Inflammatory macrophage (primary cell): ENCODE measurements around the gene SORCS2.

Experiments
- DNase-seq, 2 donors: peaks; one replicate each; pipeline ENCODE4 v3.0.0-alpha.2; 2020 to 2022

The SORCS2 gene

DNA sequence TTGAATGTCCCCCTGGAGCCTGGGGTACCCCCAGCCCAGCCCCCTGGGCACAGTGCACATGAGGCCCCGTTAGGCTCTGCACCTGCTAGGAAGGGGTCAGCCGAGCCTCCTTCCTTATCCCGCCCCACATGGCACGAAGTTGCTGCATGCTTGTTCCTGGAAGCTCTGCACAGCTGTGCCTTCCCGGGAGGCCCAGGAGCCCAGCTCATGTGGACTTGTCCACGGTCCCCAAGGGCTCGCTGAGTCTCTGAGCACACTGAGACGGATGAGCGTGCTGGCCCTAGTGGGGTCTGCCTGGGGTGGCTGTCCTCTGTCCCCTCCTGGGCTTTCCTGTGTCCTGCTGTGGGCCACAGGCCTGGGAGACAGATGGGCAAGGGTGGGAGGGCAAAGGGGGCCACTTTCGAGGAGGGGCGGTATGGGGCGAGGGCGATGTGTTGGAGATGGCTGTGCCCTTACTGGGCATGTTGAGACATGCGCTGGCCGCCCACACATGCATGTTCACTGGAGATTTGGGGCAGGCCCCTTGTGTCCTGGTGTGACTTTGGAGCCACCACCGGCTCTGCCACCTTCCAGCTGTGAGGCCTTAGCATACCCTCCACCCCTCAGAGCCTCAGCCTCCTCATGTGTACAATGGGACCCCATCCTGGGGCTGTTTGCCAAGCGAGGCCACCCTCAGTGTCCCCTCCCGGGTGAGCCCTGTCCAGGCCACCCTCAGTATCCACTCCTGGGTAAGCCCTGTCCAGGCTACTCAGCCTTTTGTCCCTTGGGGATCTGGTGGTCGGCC, 509.7 kb downstream of the SORCS2 start:
- no peak for DNase-seq

DNA sequence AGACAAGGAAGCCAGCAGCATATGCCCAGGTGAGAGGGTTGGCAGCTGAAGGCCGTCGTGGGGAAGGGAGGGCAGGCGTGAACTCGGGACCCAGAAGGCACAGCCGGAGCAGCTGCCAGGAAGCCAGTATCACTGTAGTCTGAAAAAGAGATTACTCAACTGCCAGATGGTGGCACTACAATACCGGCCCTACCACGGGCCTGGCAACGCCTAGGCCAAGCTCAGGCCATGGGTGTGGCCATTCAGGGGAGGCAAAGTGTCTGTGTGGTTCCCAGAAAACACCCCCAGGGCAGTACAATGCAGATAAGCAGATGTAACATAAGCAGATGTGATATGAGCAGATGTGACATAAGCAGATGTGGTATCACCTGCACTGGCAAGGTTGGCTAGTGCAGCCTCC, 511.4 kb downstream of the SORCS2 start:
- DNase-seq: no peak

DNA sequence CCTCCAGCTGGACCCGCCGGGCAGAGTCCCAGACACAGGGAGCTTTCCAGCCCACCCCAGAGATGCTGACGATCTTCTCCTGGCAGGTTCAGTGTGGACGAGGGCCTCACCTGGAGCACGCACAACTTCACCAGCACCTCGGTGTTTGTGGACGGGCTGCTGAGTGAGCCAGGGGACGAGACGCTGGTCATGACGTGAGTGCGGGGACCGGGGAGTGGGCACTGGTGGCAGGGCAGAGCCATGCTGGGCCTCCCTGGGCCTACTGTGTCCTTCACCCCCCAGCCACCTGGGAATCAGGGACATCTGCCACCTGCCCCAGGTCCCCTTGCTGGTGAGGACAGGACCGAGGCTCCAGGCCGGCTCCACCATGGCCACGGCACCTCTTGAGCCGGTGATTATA, 511.8 kb downstream of the SORCS2 start:
- DNase-seq: no peak

DNA sequence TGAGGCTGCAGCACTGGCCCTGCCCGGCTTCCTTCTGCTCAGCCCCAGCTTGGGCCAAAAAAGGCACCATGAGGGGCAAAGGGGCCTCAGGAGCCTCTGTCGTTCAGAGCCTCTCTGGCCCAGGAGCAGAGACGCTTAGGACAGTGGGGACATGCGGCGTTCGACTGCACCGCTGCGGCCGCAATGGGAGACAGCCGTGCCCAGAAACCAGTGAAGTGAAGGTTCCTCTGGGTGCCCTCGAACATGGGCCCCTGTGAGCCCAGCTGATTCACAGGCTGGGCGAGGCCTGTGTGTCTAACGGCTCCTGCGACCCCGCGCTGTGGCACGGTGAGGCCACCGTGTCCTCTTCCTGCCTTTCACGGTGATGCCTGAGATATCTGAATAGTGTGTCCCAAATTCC, 512.3 kb downstream of the SORCS2 start:
- DNase-seq: no peak

DNA sequence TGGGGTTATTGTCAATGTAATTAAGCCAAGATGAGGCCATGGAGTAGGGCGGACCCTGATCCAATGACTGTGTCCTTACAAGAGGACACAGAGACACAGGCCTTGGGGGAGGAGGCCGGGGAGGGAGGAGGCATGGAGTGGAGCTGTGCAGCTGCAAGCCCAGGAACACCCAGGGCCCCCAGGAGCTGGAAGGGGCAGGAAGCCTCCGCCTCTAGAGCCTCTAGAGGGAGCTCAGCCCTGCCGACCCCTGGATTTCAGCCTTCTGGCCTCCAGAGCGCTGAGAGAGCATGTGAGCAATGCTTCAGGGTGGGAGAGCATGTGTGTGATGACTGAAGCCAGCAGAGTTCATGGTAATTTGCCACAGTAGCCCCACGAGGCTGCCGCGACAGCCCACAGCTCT, 512.7 kb downstream of the SORCS2 start:
- DNase-seq: no peak

DNA sequence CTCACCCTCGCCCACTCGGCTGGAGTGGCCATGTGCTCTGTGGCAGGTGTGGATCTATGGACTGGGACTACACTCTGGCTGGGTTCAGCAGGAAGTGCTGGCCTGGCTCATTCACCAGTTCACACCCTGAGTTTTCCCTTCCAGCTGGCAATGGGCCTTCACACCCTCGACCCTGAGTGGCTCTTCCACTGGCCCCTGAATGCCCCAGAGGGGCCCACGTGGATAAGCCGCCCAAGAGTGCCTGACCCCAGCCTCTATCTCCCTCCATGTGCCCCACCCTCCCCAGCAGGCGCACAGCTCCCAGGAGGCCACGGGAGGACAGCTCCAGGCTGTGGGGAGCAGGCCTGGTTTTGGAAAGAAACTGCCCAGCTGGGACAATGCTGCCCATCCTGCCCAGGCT, 513.3 kb downstream of the SORCS2 start:
- no peak for DNase-seq

DNA sequence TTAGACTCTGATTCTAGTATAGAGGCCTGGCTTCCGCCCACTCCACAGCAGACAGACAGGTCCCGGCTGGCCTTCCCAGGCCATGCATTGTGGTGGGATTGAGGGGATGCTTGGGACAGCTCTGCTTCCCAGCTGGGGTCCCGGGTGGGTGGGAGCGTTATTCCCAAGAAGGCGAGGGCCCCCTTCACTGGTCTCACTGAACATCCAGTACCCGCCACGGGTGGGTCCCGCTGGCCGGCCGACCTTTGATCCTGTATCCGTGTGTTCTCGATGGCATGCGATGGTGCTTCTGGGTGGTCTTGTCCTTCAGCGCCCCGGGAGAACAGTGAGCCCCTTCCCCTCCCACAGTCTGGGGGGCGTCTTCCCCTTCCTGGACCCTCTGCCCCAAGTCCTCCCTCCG, 515.9 kb downstream of the SORCS2 start:
- no peak for DNase-seq

DNA sequence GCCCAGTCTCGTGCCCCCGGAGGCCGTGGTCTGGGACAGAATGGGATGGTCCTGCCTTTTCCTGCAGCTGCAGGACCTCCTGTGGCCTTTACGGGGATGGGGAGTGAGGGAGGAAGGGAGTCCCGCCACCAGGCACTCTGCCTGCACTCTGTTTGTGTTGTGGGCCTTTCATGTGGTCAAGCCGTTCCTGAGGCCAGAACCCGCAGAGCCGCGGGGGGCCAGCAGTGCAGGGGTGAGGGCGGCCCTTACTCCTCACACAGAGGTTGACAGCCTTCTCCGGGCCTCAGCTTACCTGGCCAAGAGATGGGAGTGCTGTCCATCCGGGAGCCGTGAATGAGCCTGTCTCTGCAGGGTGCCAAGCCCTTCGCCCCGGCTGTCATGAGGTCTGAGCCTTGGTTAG, 516.6 kb downstream of the SORCS2 start:
- no peak for DNase-seq

DNA sequence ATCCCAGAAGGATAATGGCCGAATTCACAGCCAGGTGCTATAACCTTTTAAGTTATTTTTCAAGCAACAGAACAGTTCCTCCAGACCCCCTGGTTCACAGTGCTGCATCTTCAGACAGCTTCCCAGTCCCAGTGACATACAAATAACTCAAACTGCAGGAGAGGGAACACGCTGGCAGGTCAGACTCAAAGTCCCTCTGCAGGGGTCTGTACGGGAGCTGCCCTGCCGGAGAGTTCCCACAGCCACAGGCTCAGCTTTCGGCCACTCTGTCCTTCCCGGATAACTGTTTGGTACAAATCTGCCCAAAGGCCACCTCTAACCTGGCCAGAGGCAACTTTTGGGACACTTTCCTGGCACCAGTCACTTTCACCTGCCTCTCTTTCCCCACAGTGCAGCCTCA, 517.1 kb downstream of the SORCS2 start:
- no peak for DNase-seq

DNA sequence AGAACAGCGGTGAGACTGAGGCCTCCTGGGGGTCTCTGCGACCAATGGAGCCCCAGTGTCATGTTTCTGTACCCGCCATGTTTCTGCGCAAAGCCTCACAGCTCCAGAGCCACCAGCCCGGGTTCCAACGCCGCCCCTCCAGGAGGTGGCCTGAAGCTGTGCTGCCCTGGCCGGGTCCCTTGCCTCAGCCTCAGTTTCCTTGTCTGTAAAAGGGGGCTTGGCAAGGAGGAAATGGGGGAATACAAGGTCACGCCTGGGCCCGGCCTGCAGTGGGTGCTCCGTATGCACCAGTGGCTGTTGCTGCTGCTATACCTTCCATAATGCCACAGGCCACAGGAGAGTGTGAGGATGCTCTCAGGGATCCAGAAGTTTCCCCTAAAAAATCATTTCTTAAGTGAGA, 517.8 kb downstream of the SORCS2 start:
- no peak for DNase-seq

DNA sequence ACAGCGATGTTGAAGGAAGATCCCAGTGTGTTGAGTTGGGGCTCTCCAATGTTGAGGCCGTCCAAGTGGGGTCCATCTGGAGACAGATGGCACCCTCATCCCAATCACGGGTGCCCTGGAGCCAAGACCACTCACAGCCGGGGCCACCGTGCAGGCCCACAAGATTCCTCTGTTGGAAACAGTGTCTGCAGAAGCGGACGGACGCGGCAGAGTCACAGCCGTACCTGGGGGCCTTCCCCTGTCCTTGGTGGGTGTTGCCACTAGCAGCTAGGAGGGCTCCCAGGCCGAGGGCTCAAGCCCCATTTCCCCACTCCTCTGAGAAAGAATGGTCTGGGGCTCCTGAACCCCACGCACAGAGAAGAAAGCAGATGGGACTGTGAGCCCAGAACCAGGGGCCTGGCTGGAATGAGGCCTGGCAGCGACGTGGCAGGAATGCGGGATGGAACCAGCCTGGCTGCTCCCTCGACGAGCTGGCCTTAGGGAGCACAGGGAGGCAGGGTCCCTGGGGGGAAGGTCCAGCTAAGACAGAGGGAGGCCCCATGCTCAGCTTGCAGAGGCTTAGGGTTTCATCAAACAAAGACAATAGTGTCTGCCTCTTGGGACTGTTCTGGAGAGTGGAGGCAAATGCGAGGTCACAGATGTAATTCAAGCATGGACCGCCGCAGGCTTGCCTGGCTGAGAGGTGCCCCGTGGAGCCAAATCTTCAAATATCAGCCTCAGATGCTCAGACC, 518.4 kb downstream of the SORCS2 start:
- DNase-seq: no peak

DNA sequence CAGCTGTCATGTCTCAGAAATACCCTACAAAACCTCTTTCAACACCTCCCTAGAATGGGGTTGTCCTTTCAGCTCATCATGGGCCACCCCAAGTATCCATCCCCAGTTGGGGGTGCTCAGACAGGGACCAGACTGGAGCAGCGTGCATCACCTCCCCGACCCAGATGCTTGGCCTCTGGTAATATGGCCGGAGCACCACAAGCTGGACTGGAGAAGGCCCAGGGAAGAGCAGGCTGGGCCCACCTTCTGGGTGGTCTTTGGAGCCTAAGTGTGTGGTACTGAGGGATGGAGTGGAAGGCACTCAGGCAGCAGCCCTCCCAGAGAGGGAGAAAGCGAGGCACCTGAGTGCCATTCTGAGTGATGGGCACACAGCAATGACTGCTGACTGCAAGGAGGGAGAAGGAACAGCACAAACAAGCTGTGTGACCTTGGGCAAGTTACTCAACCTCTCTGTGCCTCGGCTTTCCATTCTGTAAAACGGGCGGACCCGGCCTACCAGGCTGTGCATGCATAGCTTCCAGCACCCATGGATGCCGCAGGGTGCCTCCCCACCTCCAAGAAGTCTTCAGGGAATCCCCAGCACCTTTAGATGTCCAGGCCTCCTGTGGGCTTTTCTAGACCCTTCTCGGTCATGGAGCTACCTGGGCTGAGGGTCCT, 519.1 kb downstream of the SORCS2 start:
- no peak for DNase-seq

DNA sequence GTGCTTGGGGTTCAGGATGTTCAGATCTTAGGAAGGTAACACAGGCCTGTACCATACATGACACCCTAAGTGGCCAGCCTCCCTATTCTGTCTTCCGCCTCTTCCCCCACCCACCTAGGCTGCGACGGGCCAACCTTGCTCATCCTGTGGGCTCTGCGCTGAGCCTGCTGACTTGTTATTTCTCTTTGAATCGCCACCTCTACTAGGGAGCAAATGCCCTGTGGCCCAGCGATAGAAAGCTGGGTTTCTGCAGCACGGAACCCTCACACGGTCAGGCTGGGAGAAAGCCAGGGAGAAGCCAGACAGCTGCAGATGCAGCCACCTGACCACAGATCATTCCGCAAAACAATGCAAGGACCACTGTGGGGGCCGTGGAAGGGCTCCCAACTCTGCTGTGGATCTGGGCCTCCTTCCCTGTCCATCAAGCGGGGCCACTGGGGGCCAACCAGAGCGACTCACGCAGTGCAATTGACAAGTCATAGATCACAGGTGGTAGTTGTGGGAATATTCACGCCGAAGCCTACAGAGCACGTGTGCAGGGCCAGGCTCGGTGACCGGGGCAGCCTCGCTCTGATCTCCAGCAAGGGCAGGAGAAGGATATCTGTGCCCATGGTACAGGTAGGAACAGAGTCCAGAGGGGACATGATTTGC, 519.8 kb downstream of the SORCS2 start:
- no peak for DNase-seq

DNA sequence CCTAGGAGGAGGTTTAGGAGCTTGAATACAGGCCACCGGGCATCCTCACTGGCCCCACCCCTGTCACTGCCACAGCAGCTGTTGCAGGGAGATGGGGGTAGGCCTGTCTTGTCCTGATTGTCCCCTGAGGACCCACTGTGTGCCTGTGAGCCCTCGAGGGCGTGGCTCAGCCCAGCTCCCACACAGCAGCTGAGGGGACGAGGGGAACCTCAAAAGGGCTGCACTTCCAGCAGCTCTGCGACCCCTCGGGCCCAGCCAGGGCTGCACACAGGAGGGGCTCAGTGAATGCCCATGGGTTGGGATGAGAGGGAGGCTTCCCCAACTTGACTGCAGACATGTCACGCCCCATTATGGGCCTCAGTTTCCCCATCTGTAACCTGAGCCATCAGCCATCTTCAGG, 521.4 kb downstream of the SORCS2 start:
- DNase-seq: no peak

DNA sequence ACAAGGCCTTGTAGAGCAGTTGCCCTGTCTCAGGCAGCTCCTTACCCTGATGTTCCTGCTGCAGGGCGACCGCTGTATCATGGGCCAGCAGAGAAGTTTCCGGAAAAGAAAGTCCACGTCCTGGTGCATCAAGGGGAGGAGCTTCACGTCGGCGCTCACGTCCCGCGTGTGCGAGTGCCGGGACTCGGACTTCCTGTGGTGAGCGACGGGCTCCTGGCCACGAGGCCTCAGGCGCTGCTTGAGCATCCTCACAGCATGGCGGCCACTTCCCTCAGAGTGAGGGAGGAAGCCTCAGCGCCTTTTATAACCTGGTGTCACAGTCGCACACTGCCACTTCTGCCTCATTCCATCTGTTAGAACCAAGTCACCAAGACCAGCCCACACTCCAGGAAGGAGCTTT, 521.8 kb downstream of the SORCS2 start:
- DNase-seq: no peak

DNA sequence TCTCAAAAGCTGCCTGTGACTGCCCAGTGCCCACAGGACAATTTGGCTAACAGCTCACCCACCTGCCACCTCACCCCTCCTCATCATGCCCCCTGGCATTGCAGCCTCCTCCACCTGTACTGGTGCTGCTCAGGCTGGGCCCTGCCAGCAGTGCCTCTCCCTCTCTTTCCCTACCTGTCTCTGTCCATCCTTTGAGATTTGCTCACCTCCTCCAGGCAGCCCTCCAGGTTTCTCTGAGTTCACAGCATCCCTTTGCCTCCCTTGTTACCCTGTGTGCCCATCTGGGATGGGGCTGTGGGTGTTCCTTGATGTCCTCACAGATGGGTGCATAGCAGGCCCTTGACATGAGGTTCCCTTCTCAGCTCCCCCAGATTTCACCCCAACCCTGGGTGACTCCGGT, 522.4 kb downstream of the SORCS2 start:
- no peak for DNase-seq

DNA sequence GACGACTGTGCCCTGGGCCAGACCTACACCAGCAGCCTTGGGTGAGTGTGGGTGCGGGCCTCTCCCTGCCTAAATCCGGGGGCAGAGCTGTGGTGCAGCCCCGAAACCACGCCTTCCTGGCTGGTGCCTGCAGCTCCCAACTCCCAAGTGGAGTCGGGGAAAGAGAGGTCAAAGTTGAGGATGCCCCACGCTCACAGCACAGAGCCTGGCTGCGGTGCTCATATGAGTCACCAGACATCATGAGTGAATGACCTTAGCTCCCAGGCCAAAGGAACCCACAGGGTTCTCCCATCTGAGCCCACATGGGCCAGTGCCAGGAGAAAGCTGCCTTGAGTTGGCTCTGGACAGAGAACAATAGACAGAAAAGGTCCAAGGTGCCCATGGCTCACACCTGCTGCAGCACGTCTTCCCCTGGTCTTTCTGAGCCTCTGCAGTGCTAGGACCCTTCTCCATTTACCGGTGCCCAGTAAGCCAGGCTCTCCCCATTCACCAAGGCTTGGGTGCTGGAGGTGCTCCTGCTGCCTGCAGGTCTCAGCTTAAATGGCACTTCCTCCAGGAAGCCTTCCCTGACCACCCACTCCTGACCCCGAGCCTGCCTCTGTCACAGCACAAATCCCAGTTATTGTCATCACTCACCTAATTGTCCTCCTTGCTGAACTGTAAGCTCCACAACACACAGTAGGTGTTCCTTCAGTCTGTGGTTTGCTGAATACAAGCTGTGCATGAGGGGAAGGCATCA, 523.1 kb downstream of the SORCS2 start:
- peak in 1 of 2 donors; percentile 31 for DNase-seq

DNA sequence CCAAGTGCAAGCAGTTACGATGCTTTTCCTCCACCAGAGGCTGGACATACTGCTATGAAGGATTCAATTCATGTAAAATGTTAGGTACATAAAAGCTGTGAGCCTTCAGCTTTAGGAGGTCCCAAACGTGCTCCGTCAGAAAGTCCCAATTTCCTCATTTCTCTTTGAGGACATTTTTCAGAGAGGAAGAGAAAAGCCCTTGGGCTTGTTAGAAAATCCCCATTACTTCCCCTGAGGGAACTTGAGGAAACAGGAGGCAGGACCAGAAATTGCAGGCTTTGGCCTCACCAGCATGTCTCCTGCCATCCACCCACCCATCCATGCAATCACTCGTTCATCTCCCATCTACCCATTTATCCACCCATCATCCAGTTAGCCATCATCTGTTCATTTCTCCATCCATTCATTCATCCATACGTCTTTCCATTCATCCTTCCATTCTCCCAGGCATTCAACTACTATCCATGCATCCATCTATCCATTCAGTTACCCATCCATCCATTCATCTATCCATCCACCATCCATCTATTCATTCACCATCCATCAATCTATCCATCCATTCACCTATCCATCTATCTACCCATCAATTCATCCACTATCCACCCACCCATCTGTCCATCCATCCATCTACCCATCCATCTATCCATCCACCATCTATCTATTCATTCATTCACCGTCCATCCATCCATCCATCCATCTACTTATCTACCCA, 523.8 kb downstream of the SORCS2 start:
- peak; percentile 57 to 58 for DNase-seq

DNA sequence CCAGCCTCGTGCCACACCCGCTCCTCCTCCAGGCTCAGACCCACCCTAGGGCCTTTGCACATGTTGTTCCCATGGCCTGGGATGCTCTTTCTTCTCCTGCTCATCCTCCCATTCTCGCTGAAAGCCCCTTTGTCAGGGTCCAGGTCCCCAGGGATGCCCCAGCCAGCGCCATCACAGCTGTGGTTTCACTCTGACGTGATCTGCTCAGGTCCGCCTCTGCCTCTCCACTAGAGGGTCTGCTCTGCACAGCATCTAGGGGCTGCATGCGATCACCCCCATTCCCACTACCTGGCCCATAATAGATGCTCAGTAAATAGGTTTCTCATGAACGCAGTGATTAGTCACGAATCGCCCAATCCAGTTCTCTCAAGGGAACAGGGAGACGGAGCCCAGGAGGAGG, 524.8 kb downstream of the SORCS2 start:
- DNase-seq: no peak

DNA sequence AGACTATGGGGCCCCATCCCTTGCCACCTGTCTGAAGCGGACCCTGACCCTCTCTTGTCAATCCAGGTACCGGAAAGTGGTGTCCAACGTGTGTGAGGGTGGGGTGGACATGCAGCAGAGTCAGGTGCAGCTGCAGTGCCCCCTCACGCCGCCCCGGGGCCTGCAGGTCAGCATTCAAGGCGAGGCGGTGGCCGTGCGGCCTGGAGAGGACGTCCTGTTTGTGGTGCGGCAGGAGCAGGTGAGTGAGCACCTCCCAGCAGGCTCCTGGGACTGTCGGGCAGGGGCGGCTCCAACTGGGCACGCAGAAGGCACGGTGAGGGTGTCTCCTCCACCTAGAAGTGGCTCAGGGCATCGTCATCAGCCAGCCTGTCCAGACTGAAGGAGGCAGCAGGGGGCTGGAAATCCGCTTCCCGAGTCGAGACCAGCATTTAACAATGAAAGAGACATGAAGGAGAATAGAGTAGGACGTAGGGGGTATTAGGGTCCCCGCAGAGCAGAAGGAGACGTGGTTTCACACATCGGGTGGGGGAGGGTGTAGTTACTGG, 525.7 kb downstream of the SORCS2 start:
- DNase-seq: no peak

DNA sequence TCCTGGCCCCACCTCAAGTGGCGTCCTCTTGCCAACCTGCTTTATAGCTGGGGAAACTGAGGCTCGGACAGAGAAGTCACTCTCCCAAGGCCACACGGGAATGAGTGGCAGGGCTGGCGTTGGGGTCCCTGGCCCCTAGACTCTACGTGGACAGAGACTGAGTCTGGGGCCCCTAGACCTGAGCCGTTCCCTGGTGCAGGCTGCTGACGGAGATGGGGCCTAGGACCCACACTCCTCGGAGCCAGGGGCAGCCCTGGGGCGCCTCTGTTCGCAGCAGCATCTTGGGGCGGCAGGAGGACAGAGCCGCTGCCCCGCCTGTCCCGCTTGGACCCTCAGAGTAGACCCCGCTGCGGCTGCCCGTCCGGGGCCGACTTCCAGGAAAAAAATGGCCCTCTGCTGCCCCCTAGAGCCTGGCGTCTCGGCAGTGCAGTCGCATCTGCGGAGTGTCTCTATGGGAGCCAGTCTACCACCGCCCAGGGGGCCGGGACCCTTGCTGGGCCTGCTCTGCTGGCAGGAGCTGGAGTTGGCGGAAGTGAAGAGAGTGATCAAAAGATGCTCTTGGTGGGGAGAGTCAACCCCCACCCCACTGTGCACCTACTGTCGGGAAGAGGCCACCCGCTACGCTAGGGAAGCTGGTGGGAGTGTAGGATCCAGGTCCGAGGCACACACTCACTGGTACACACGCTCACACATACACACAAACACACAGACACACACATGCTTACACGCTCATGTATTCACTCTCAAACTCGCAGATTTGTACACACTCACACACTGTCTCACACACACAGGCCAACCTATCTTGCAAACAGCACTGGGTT, 527.2 kb downstream of the SORCS2 start:
- peak; percentile 24 to 53 for DNase-seq
